ENCODE data around the gene DPH3.

Gene DPH3

DNA sequence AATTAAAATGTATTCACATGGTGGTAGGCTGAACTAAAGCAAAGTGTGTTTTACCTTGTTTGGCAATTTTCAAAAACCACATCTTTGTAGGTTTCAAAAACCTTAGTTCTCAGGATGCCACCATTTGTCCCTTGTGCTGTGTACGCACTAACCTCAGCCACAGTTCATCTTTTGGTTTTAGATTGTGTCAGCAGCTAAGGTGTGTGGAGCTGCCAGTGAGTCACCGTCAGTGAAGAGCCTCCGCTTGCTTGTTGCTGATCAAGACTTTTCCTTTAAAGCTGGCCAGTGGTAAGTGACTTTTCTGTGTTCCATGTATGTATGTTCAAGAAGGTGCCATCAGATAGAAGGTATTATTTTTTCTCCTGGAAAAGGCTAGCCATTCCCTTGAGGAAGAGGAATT lies 21.4 kb upstream of the DPH3 start:
- H3K27ac Mint-ChIP-seq = no peak overlapping the region
- H3K9me3 Mint-ChIP-seq = no peaks in the 10 kb centered on the region
- no peaks in the 10 kb centered on the region for H3K27me3 Mint-ChIP-seq
- no peak overlapping the region for H3K4me3 Mint-ChIP-seq
- peaks cover 18% of the 10 kb centered on the region for H3K4me1 Mint-ChIP-seq (ENCODE audit: low read depth)
- H3K36me3 Mint-ChIP-seq (ENCODE audit: low read depth) = peaks cover 43% of the 10 kb centered on the region
- intact Hi-C loops (cut with micrococcal nuclease) = loop anchor here (10.0 kb wide), 1 partner anchor 949 kb away; no protein-coding TSS in a partner anchor

DNA sequence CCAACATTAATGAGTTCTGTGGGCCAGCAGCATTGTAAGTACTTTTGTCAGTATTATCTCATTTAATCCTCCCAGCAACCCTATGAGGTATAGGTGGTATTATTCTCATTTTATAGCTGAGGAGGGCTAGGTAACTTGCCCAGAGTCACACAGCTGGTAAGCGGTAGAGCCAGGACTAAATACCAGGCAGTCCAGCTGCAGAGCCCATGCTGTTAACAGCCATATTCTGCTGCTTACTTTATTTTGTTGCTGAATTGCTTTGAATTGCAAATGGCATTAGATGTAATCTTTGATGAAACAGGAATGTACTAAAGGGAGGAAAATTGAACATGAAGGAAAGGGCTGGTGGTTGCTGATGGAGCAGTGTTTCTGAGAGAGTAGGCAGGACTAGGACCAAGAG lies 19.9 kb upstream of the DPH3 start:
- Mint-ChIP-seq H3K27ac (no peak overlapping the region), H3K9me3 (no peaks in the 10 kb centered on the region), H3K27me3 (no peaks in the 10 kb centered on the region), H3K36me3 (ENCODE audit: low read depth) (peaks cover 39% of the 10 kb centered on the region), H3K4me3 (no peak overlapping the region), H3K4me1 (ENCODE audit: low read depth) (peaks cover 11% of the 10 kb centered on the region)
- intact Hi-C loops (cut with micrococcal nuclease) = loop anchor here (10.0 kb wide), 1 partner anchor 950 kb away; no protein-coding TSS in a partner anchor

DNA sequence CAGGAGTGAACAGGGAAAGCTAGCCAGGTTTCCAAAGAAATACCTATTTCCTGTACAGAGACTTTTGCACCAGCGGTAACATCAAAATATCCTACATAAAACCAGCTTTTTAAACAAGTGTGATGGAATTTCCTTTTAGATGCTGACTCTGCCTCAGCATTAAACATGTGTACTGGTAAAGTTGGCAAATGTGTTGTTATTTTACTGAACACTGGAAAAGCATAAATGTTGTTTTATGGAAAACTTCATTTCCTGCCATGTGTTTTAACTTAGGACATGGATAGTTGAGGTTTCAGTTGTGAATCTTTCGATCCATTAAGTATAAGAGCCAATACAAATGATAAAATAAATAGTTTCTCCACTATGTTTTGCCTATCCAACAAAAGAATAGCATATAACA lies 15.9 kb upstream of the DPH3 start:
- H3K36me3 Mint-ChIP-seq (ENCODE audit: low read depth) = peaks cover 38% of the 10 kb centered on the region
- intact Hi-C loops (cut with micrococcal nuclease) = loop anchor here (10.0 kb wide), 1 partner anchor 954 kb away; no protein-coding TSS in a partner anchor
- H3K9me3 Mint-ChIP-seq = no peaks in the 10 kb centered on the region
- H3K4me3 Mint-ChIP-seq = no peak overlapping the region
- H3K27me3 Mint-ChIP-seq = no peaks in the 10 kb centered on the region
- no peak overlapping the region for H3K27ac Mint-ChIP-seq
- no peaks in the 10 kb centered on the region for H3K4me1 Mint-ChIP-seq (ENCODE audit: low read depth)

DNA sequence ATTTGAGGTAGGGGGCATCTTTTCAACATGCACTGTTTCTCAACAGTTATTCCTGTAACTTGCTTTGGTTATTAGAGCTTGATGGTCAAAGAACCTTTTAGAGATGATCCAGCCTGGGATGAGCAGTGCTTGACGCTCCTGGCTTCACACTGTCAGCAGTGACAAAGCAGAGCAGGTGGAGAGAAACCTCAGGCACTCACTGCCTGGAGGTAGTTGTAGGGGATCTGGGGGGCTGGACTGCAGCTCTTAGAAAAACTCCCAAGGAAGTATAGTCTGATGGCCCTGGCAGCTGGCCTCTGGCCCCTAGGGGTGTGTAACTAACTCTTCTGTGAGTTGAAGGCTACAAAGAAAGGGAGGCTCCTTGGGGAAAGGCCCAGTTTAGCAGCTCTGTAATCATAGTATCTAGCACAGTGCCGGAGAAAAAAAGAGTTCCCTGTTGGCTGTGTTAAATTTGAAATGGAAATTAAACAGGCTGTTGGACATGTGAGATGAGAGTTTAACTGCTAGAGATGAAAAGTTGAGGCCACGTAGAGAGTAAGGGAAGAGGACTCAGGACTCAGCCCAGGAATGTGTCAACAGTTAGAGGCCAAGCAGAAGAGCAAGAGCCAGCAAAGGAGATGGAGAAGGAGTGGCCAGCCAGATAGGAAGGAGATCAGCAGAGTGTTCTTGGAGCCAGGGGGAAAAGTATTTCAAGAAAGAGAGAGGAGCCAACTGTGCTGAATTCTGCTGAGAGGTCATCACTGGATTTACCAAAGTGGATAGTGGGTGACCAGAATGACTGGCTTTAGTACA lies 14.5 kb upstream of the DPH3 start:
- H3K27ac Mint-ChIP-seq = no peak overlapping the region
- peaks cover 30% of the 10 kb centered on the region for H3K36me3 Mint-ChIP-seq (ENCODE audit: low read depth)
- intact Hi-C loops (cut with micrococcal nuclease) = no loop called here
- H3K4me1 Mint-ChIP-seq (ENCODE audit: low read depth) = no peaks in the 10 kb centered on the region
- H3K9me3 Mint-ChIP-seq = no peaks in the 10 kb centered on the region
- H3K4me3 Mint-ChIP-seq = no peak overlapping the region
- H3K27me3 Mint-ChIP-seq = no peaks in the 10 kb centered on the region

DNA sequence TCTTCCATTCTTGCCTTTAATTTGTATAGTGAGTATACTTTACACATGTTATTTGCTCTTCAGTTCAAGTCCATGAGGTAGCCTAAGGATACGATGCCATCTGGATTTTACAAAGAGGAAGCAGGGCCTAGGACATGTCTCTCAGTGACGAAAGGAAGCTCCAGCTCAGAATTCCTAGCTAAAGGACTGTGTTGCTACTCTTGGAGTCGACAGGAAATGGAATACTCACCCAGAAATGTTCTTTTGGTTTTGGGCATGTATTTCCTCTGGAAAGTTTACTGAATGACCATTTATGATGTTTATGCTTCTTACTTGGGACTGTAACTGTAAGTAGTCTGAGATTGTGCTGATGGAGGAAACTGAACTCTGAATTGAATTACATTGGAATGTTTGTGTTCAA lies 12.7 kb upstream of the DPH3 start:
- no peak overlapping the region for H3K27ac Mint-ChIP-seq
- H3K4me3 Mint-ChIP-seq = no peak overlapping the region
- no peaks in the 10 kb centered on the region for H3K4me1 Mint-ChIP-seq (ENCODE audit: low read depth)
- intact Hi-C loops (cut with micrococcal nuclease) = no loop called here
- H3K9me3 Mint-ChIP-seq = no peaks in the 10 kb centered on the region
- H3K27me3 Mint-ChIP-seq = no peaks in the 10 kb centered on the region
- peaks cover 18% of the 10 kb centered on the region for H3K36me3 Mint-ChIP-seq (ENCODE audit: low read depth)

DNA sequence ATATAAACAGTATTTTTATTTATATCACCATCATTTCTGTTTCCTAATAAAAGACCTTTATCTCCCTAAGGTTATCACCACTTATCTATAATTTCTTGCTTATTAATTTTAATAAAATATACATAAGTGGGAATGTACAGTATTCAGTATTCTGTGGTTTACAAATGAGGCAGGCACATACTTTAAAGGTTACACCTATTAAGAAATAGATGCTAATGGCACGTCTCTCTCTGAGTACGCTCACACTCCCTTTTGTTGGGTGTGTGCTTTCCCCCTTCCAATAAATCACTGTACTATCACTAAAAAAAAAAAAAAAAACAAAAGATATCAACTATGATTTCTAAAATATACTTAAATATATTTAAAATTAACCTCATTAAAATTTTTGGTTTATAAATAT lies 9.1 kb upstream of the DPH3 start:
- no peak overlapping the region for H3K4me3 Mint-ChIP-seq
- no peaks in the 10 kb centered on the region for H3K9me3 Mint-ChIP-seq
- H3K36me3 Mint-ChIP-seq (ENCODE audit: low read depth) = peaks cover 43% of the 10 kb centered on the region
- H3K27ac Mint-ChIP-seq = no peak overlapping the region
- no peaks in the 10 kb centered on the region for H3K4me1 Mint-ChIP-seq (ENCODE audit: low read depth)
- intact Hi-C loops (cut with micrococcal nuclease) = no loop called here
- H3K27me3 Mint-ChIP-seq = no peaks in the 10 kb centered on the region

DNA sequence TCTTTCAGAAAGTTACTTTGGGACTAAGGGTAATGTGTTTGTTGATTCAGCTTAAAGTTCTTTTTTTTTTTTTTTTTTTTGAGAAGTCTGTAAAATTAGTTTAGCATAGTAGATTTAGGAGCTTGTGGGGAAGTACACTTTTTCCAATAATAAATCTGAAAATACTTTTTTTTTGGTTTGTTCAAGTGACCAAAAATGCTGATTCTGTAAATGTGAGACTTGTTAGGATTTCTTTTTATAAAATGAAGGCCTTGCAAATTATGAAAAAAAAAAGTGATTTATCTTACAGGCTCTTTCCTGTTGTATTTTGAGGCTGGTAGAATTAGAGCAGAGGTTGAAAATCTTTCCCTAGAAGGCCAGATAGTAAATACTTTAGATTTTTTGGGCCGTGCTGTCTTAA lies 7.8 kb upstream of the DPH3 start:
- peaks cover 40% of the 10 kb centered on the region for H3K36me3 Mint-ChIP-seq (ENCODE audit: low read depth)
- H3K4me3 Mint-ChIP-seq = no peak overlapping the region
- H3K27me3 Mint-ChIP-seq = no peaks in the 10 kb centered on the region
- H3K4me1 Mint-ChIP-seq (ENCODE audit: low read depth) = peaks cover under 1% of the 10 kb centered on the region
- H3K27ac Mint-ChIP-seq = no peak overlapping the region
- no peaks in the 10 kb centered on the region for H3K9me3 Mint-ChIP-seq
- intact Hi-C loops (cut with micrococcal nuclease) = no loop called here

DNA sequence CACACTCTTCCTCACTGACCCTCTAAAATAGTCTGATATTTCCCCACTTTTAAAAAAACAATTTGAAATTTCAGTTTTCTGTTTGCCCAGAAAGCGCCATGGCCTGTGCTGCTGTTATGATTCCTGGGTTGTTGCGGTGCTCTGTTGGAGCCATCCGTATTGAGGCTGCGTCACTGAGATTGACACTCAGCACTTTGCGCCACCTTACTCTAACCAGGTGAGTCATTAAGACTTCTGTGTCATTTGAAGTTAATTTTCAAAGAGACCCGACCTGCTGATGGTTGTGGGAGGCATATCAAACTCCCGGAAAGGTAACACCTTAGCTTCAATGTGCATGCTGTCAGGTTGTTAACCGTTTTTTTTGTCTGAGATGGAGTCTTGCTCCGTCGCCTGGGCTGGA lies 6.1 kb upstream of the DPH3 start:
- no peak overlapping the region for H3K4me3 Mint-ChIP-seq
- H3K27me3 Mint-ChIP-seq = no peaks in the 10 kb centered on the region
- H3K4me1 Mint-ChIP-seq (ENCODE audit: low read depth) = peaks cover 13% of the 10 kb centered on the region
- intact Hi-C loops (cut with micrococcal nuclease) = no loop called here
- H3K36me3 Mint-ChIP-seq (ENCODE audit: low read depth) = peaks cover 34% of the 10 kb centered on the region
- H3K27ac Mint-ChIP-seq = no peak overlapping the region
- H3K9me3 Mint-ChIP-seq = no peaks in the 10 kb centered on the region

DNA sequence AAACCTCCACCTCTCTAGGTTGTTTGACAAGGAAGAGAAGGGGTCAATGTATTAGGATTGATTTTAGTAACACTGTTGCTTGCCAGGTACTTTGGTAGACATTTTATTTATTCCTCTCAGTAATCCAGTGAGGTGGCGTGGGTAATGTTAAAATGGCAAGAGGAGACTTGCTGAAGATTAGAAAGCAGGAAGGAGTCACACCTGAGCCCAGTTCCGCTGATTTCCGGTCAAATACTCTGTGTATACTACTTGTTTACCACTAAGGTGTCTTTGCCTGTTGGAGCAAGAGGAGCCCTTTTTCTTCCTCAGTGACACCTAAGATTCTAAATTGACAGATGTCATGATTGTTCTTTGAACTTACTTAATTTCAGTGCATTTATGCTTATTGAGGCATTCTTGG lies 2.0 kb upstream of the DPH3 start:
- Mint-ChIP-seq H3K36me3 (ENCODE audit: low read depth) (peaks cover 35% of the 10 kb centered on the region), H3K27ac (peak overlapping the region; percentile 71), H3K9me3 (no peaks in the 10 kb centered on the region), H3K27me3 (no peaks in the 10 kb centered on the region), H3K4me3 (no peak overlapping the region), H3K4me1 (ENCODE audit: low read depth) (peaks cover 20% of the 10 kb centered on the region)
- intact Hi-C loops (cut with micrococcal nuclease) = no loop called here

DNA sequence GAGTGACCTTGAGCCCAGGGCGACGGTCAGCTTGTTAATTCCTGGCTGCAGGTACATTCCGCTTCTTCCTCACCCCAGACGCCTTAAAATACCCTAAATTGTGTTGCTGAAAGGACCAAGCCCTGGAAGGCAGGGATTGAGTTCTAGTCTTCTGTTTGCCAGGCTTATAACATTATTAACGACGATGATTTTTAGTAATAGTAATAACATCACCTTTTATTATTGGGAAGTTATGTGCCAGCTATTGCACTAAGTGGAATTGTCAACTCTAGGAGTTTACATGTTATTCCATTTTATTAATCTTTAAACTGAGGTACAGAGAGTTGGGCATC lies 678 bp upstream of the DPH3 start:
- intact Hi-C loops (cut with micrococcal nuclease) = no loop called here
- peaks cover 22% of the 10 kb centered on the region for H3K36me3 Mint-ChIP-seq (ENCODE audit: low read depth)
- H3K27ac Mint-ChIP-seq = peak overlapping the region; percentile 89
- no peaks in the 10 kb centered on the region for H3K27me3 Mint-ChIP-seq
- no peaks in the 10 kb centered on the region for H3K9me3 Mint-ChIP-seq
- H3K4me3 Mint-ChIP-seq = peak overlapping the region; percentile 93
- H3K4me1 Mint-ChIP-seq (ENCODE audit: low read depth) = peaks cover 20% of the 10 kb centered on the region

DNA sequence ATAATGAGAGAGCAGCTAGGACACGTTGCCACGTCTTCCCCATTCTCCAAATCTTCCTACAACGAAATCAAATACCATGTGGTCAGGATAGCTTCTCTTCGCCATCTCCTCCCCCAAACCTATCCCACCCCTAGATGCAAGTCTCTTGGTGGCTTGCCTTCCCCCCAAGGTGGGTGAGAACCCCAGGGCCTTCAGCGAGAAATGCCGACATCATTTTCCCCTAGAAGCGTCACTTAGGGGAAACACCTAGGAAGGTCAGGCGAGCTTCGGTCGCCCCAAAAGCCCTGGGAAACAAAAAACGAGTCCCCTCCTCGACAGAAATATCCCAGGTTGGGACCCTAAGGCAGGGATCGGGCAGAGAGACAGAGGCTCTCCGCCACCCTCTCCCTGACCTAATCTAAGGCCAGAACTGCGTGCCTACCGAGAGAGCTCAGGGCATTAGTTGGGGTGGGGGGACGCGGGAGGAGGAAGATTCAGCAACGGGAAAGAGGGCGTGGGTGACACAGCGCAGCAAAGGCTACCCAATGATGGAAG lies 502 bp downstream of the DPH3 start:
- H3K4me1 Mint-ChIP-seq (ENCODE audit: low read depth) = peaks cover 20% of the 10 kb centered on the region
- intact Hi-C loops (cut with micrococcal nuclease) = no loop called here
- H3K4me3 Mint-ChIP-seq = peak overlapping the region; percentile 93
- H3K27ac Mint-ChIP-seq = peak overlapping the region; percentile 89
- H3K27me3 Mint-ChIP-seq = no peaks in the 10 kb centered on the region
- H3K9me3 Mint-ChIP-seq = no peaks in the 10 kb centered on the region
- peaks cover 20% of the 10 kb centered on the region for H3K36me3 Mint-ChIP-seq (ENCODE audit: low read depth)

DNA sequence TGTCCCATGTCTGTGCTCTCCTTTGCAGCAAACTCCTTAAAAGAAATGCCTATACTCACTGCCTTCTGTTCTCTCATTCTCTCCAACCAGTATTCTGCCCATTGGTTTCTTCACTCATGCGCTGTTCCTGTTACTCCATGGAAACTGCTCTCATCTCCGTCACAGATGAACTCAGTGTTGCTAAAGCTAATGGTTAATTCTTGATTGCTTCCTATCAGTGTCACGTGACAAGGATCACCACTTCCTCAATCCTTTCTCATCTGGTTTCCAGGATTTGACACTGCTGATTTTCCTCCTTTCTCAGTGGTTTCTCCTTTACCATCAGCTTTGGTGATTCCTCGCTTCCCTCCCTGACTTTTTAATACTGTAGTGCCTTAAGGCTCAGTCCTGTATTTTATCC lies 2.6 kb downstream of the DPH3 start:
- no peak overlapping the region for H3K27ac Mint-ChIP-seq
- H3K9me3 Mint-ChIP-seq = no peaks in the 10 kb centered on the region
- peaks cover 27% of the 10 kb centered on the region for H3K36me3 Mint-ChIP-seq (ENCODE audit: low read depth)
- intact Hi-C loops (cut with micrococcal nuclease) = no loop called here
- no peaks in the 10 kb centered on the region for H3K27me3 Mint-ChIP-seq
- no peak overlapping the region for H3K4me3 Mint-ChIP-seq
- H3K4me1 Mint-ChIP-seq (ENCODE audit: low read depth) = peaks cover 15% of the 10 kb centered on the region

DNA sequence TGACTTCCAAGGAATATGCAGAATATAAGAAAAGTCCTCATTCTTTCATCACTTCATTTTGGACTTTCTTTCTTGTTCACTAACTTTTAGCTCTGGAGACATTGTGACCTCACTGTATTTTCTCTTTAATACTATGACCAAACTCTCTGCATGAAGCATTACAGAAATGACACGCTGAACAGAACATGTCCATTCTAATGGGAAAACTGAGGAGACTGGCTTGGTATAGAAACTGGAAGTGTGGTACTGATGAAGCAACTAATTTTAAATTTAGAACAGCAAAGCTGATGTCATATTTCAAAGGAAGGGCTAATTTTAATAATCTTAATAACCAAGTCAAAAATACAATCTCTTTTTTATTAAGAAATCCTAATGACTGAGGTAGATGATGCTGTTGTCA lies 4.7 kb downstream of the DPH3 start:
- Mint-ChIP-seq H3K27me3 (no peaks in the 10 kb centered on the region), H3K36me3 (ENCODE audit: low read depth) (peaks cover 34% of the 10 kb centered on the region), H3K27ac (no peak overlapping the region), H3K9me3 (no peaks in the 10 kb centered on the region), H3K4me1 (ENCODE audit: low read depth) (peaks cover 10% of the 10 kb centered on the region), H3K4me3 (no peak overlapping the region)
- intact Hi-C loops (cut with micrococcal nuclease) = no loop called here

DNA sequence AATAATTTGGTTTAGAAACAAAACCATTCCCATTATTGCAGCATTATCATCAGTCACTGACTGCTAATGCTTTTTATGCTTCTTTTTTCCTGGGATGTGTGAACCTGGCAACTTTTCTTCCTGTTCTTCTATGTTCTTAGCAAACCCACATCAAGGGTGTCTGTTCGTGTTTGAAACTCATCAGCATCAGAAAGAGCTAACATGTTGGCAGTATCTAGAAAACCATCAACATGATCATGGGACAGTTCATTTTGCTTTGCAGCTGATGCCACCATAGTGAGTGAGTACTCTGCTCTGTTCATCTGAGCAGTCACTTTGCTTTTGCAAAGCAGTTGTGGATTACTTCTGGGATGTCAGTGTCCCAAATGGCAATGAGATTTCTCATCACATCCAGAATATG lies 5.9 kb downstream of the DPH3 start:
- H3K36me3 Mint-ChIP-seq (ENCODE audit: low read depth) = peaks cover 23% of the 10 kb centered on the region
- no peaks in the 10 kb centered on the region for H3K9me3 Mint-ChIP-seq
- H3K27ac Mint-ChIP-seq = no peak overlapping the region
- no peaks in the 10 kb centered on the region for H3K27me3 Mint-ChIP-seq
- intact Hi-C loops (cut with micrococcal nuclease) = no loop called here
- peaks cover 17% of the 10 kb centered on the region for H3K4me1 Mint-ChIP-seq (ENCODE audit: low read depth)
- no peak overlapping the region for H3K4me3 Mint-ChIP-seq

DNA sequence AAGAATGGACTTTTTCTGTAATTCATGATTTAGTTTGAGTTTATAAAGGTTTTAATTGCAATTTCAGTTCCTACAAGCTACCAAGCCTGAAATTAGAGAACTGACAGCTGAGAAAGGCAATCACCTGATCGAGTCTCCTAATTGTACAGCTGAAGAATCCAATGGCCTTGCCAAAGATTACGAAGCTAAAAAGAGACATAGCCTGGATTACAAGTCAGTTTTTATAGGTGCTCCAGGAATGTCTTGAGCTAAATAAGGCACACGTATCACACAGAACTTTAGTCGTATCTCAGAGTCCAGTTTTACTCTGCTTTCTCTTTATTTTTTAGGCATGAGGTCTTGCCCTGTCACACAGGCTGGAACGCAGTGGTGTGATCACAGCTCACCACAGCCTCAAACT lies 6.6 kb downstream of the DPH3 start:
- Mint-ChIP-seq H3K4me3 (no peak overlapping the region), H3K36me3 (ENCODE audit: low read depth) (peaks cover 23% of the 10 kb centered on the region), H3K27ac (no peak overlapping the region), H3K27me3 (no peaks in the 10 kb centered on the region), H3K4me1 (ENCODE audit: low read depth) (peaks cover 21% of the 10 kb centered on the region), H3K9me3 (no peaks in the 10 kb centered on the region)
- intact Hi-C loops (cut with micrococcal nuclease) = no loop called here
